ENCODE results near the gene COX8A. TPM values are rescaled to one million over a fixed set of nuclear protein-coding genes. Genes with fewer than 3 reads are reported as not detected.

COX8A gene
- 1,000 to 10,000 TPM in 1 of 2 donors, 100 to 1,000 TPM in 1; 737 to 1,011 TPM for polyA plus RNA-seq

- Histone ChIP-seq H3K27ac (ENCODE audit: low read depth in 2 of 2, low read length in 1 of 2) (peak within 1 kb of the TSS; percentile 98 to 100), H3K4me1 (ENCODE audit: control insufficient read depth in 2 of 2, insufficient read depth in 2 of 2, low read length in 1 of 2) (peaks cover 10 to 14% of the 10 kb centered on the region in 2 donors), H3K9me3 (ENCODE audit: control insufficient read depth in 2 of 2, insufficient read depth in 1 of 2, low read depth in 1 of 2, low read length in 1 of 2) (no peaks in the 10 kb centered on the region), H3K27me3 (ENCODE audit: control insufficient read depth in 1 of 2, insufficient read depth in 2 of 2, low read length in 2 of 2) (no peaks in the 10 kb centered on the region), H3K4me3 (ENCODE audit: low read depth in 1 of 2, low read length in 2 of 2) (peak within 1 kb of the TSS; percentile 92 to 99), H3K36me3 (ENCODE audit: control insufficient read depth in 2 of 2, insufficient read depth in 2 of 2, low read length in 1 of 2) (peaks cover 0 to 11% of the 10 kb centered on the region in 2 donors)
- WGBS, 2 donors = 0% methylated on average over 67 of the region's 67 CpGs
These were observed at the start of gene COX8A for GRCh38 chr11:63974259-63975143. COX8A (plus strand) TSS chr11:63974620; CDS start chr11:63974681, 61 bp downstream.

GRCh38 chr11:63929616-63930015 is 44.8 kb upstream of the COX8A start:
- 84 to 90% methylated on average over 5 of the region's 5 CpGs for WGBS, 2 donors
- H3K36me3 ChIP-seq (ENCODE audit: control insufficient read depth in 2 of 2, insufficient read depth in 2 of 2, low read length in 1 of 2) = no peaks in the 10 kb centered on the region
- no peaks in the 10 kb centered on the region for H3K4me1 ChIP-seq (ENCODE audit: control insufficient read depth in 2 of 2, insufficient read depth in 2 of 2, low read length in 1 of 2)

GRCh38 chr11:63931045-63931444 is 43.4 kb upstream of the COX8A start:
- H3K36me3 ChIP-seq (ENCODE audit: control insufficient read depth in 2 of 2, insufficient read depth in 2 of 2, low read length in 1 of 2) = no peaks in the 10 kb centered on the region
- no peak overlapping the region for H3K27ac ChIP-seq (ENCODE audit: low read depth in 2 of 2, low read length in 1 of 2)
- no peaks in the 10 kb centered on the region for H3K4me1 ChIP-seq (ENCODE audit: control insufficient read depth in 2 of 2, insufficient read depth in 2 of 2, low read length in 1 of 2)
- no peaks in the 10 kb centered on the region for H3K9me3 ChIP-seq (ENCODE audit: control insufficient read depth in 2 of 2, insufficient read depth in 1 of 2, low read depth in 1 of 2, low read length in 1 of 2)
- no peak overlapping the region for H3K4me3 ChIP-seq (ENCODE audit: low read depth in 1 of 2, low read length in 2 of 2)
- WGBS, 2 donors = 68 to 74% methylated on average over 6 of the region's 6 CpGs
- no peaks in the 10 kb centered on the region for H3K27me3 ChIP-seq (ENCODE audit: control insufficient read depth in 1 of 2, insufficient read depth in 2 of 2, low read length in 2 of 2)

More at GRCh38 chr11:63929616-63930015, 44.8 kb upstream of the COX8A start:
- Histone ChIP-seq H3K4me3 (ENCODE audit: low read depth in 1 of 2, low read length in 2 of 2) (no peak overlapping the region), H3K27ac (ENCODE audit: low read depth in 2 of 2, low read length in 1 of 2) (no peak overlapping the region), H3K9me3 (ENCODE audit: control insufficient read depth in 2 of 2, insufficient read depth in 1 of 2, low read depth in 1 of 2, low read length in 1 of 2) (no peaks in the 10 kb centered on the region), H3K27me3 (ENCODE audit: control insufficient read depth in 1 of 2, insufficient read depth in 2 of 2, low read length in 2 of 2) (no peaks in the 10 kb centered on the region)

- no peaks in the 10 kb centered on the region for H3K4me1 ChIP-seq (ENCODE audit: control insufficient read depth in 2 of 2, insufficient read depth in 2 of 2, low read length in 1 of 2)
- no peak overlapping the region for H3K27ac ChIP-seq (ENCODE audit: low read depth in 2 of 2, low read length in 1 of 2)
- H3K4me3 ChIP-seq (ENCODE audit: low read depth in 1 of 2, low read length in 2 of 2) = no peak overlapping the region
- 80 to 81% methylated on average over 12 of the region's 12 CpGs for WGBS, 2 donors
- no peaks in the 10 kb centered on the region for H3K27me3 ChIP-seq (ENCODE audit: control insufficient read depth in 1 of 2, insufficient read depth in 2 of 2, low read length in 2 of 2)
- no peaks in the 10 kb centered on the region for H3K9me3 ChIP-seq (ENCODE audit: control insufficient read depth in 2 of 2, insufficient read depth in 1 of 2, low read depth in 1 of 2, low read length in 1 of 2)
- no peaks in the 10 kb centered on the region for H3K36me3 ChIP-seq (ENCODE audit: control insufficient read depth in 2 of 2, insufficient read depth in 2 of 2, low read length in 1 of 2)
These were observed 42.5 kb upstream of the COX8A start for GRCh38 chr11:63931876-63932275.

GRCh38 chr11:63933459-63933858 is 41.0 kb upstream of the COX8A start:
- Histone ChIP-seq H3K27ac (ENCODE audit: low read depth in 2 of 2, low read length in 1 of 2) (no peak overlapping the region), H3K4me1 (ENCODE audit: control insufficient read depth in 2 of 2, insufficient read depth in 2 of 2, low read length in 1 of 2) (no peaks in the 10 kb centered on the region), H3K36me3 (ENCODE audit: control insufficient read depth in 2 of 2, insufficient read depth in 2 of 2, low read length in 1 of 2) (no peaks in the 10 kb centered on the region), H3K4me3 (ENCODE audit: low read depth in 1 of 2, low read length in 2 of 2) (no peak overlapping the region), H3K27me3 (ENCODE audit: control insufficient read depth in 1 of 2, insufficient read depth in 2 of 2, low read length in 2 of 2) (no peaks in the 10 kb centered on the region), H3K9me3 (ENCODE audit: control insufficient read depth in 2 of 2, insufficient read depth in 1 of 2, low read depth in 1 of 2, low read length in 1 of 2) (no peaks in the 10 kb centered on the region)
- WGBS, 2 donors = 21 to 52% methylated on average over 1 of the region's 1 CpG

GRCh38 chr11:63937713-63938478 is 36.5 kb upstream of the COX8A start:
- no peaks in the 10 kb centered on the region for H3K9me3 ChIP-seq (ENCODE audit: control insufficient read depth in 2 of 2, insufficient read depth in 1 of 2, low read depth in 1 of 2, low read length in 1 of 2)
- peak overlapping the region; percentile 77 to 82 for H3K4me3 ChIP-seq (ENCODE audit: low read depth in 1 of 2, low read length in 2 of 2)
- no peaks in the 10 kb centered on the region for H3K27me3 ChIP-seq (ENCODE audit: control insufficient read depth in 1 of 2, insufficient read depth in 2 of 2, low read length in 2 of 2)
- peak overlapping the region in 1 of 2 donors; percentile 57 for H3K27ac ChIP-seq (ENCODE audit: low read depth in 2 of 2, low read length in 1 of 2)
- H3K36me3 ChIP-seq (ENCODE audit: control insufficient read depth in 2 of 2, insufficient read depth in 2 of 2, low read length in 1 of 2) = no peaks in the 10 kb centered on the region
- 21 to 25% methylated on average over 30 of the region's 30 CpGs for WGBS, 2 donors
- H3K4me1 ChIP-seq (ENCODE audit: control insufficient read depth in 2 of 2, insufficient read depth in 2 of 2, low read length in 1 of 2) = peaks cover 0 to 4% of the 10 kb centered on the region in 2 donors

- Histone ChIP-seq H3K4me1 (ENCODE audit: control insufficient read depth in 2 of 2, insufficient read depth in 2 of 2, low read length in 1 of 2) (peaks cover 0 to 7% of the 10 kb centered on the region in 2 donors), H3K4me3 (ENCODE audit: low read depth in 1 of 2, low read length in 2 of 2) (peak within 1 kb of the TSS; percentile 77 to 82), H3K9me3 (ENCODE audit: control insufficient read depth in 2 of 2, insufficient read depth in 1 of 2, low read depth in 1 of 2, low read length in 1 of 2) (no peaks in the 10 kb centered on the region), H3K27me3 (ENCODE audit: control insufficient read depth in 1 of 2, insufficient read depth in 2 of 2, low read length in 2 of 2) (no peaks in the 10 kb centered on the region), H3K27ac (ENCODE audit: low read depth in 2 of 2, low read length in 1 of 2) (peak within 1 kb of the TSS; percentile 38 to 88), H3K36me3 (ENCODE audit: control insufficient read depth in 2 of 2, insufficient read depth in 2 of 2, low read length in 1 of 2) (peaks cover 0 to 3% of the 10 kb centered on the region in 2 donors)
- WGBS, 2 donors = 0% methylated on average over 68 to 90 of the region's 92 CpGs
These were observed 35.7 kb upstream of the COX8A start, which contains the start of gene NAA40 for GRCh38 chr11:63938479-63939396. NAA40 (plus strand) TSS chr11:63939002; CDS start chr11:63939097, 95 bp downstream.

GRCh38 chr11:63939397-63939891 is 35.0 kb upstream of the COX8A start:
- no peaks in the 10 kb centered on the region for H3K9me3 ChIP-seq (ENCODE audit: control insufficient read depth in 2 of 2, insufficient read depth in 1 of 2, low read depth in 1 of 2, low read length in 1 of 2)
- H3K4me3 ChIP-seq (ENCODE audit: low read depth in 1 of 2, low read length in 2 of 2) = peak overlapping the region; percentile 77 to 82
- peaks cover 0 to 7% of the 10 kb centered on the region in 2 donors for H3K4me1 ChIP-seq (ENCODE audit: control insufficient read depth in 2 of 2, insufficient read depth in 2 of 2, low read length in 1 of 2)
- peak overlapping the region in 1 of 2 donors; percentile 88 for H3K27ac ChIP-seq (ENCODE audit: low read depth in 2 of 2, low read length in 1 of 2)
- H3K36me3 ChIP-seq (ENCODE audit: control insufficient read depth in 2 of 2, insufficient read depth in 2 of 2, low read length in 1 of 2) = peaks cover 0 to 3% of the 10 kb centered on the region in 2 donors
- WGBS, 2 donors = 3% methylated on average over 26 of the region's 26 CpGs
- H3K27me3 ChIP-seq (ENCODE audit: control insufficient read depth in 1 of 2, insufficient read depth in 2 of 2, low read length in 2 of 2) = no peaks in the 10 kb centered on the region
